ENCODE data around the gene MRTO4.
"Not testable (repeated sequence)": the region's sequence is repeated elsewhere in the genome, so short reads cannot be mapped to it uniquely, and the experiment has no call there.

MRTO4 gene

GRCh38 chr1:19222979-19223824, 28.4 kb upstream of the MRTO4 start:
- DNase-seq (ENCODE audit: low read depth, low spot score), result no peak

DNA sequence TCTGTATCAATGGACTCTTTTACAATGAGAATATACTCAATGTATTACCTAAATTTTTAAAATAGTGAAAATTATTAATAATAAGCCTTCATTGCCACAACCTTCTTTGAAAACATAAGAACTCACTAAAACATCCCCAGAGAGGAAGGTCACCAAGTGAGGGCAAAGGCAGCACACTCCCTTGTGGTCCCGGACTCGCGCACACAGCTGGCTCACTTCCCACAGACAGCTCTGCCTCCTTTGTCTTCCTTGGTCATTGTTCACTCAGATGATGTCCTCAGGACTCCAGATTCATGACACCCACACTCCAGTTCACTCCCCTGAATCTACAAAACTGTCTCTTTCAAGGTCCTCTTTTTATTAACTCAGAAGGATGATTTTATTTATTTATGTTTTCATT, 22.4 kb upstream of the MRTO4 start:
- DNase-seq (ENCODE audit: low read depth, low spot score), result no peak

- no peak for DNase-seq (ENCODE audit: low read depth, low spot score)
These were observed 21.7 kb upstream of the MRTO4 start for GRCh38 chr1:19229828-19230325.

- DNase-seq (ENCODE audit: low read depth, low spot score), result not testable (repeated sequence)
These were observed 19.7 kb upstream of the MRTO4 start for GRCh38 chr1:19231736-19232523.

GRCh38 chr1:19232524-19232846, 19.1 kb upstream of the MRTO4 start:
- DNase-seq (ENCODE audit: low read depth, low spot score), result no peak

GRCh38 chr1:19234224-19234623, 17.4 kb upstream of the MRTO4 start:
- no peak for DNase-seq (ENCODE audit: low read depth, low spot score)

DNA sequence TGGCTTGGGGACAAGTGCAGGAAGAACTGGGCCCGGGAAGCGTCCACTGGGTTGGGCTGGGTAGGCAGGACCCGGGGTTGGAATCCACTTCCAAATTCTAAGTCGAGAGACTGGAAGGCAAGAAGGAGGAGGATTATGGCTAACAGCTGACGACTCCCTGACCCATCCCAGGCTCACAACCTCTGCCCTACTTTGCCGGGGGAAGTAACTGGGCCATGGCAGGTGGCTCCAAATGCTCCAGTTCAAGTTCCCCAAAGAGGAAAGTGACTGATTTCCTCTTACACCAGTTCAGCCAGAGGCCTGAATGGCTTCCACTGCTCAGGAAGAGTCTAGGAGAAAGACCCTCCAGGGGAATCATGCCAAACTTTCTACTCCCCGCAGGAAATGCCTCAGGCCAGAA, 11.7 kb upstream of the MRTO4 start:
- no peak for DNase-seq (ENCODE audit: low read depth, low spot score)

GRCh38 chr1:19240673-19241538, 10.7 kb upstream of the MRTO4 start:
- DNase-seq (ENCODE audit: low read depth, low spot score), result peak; percentile 42

DNA sequence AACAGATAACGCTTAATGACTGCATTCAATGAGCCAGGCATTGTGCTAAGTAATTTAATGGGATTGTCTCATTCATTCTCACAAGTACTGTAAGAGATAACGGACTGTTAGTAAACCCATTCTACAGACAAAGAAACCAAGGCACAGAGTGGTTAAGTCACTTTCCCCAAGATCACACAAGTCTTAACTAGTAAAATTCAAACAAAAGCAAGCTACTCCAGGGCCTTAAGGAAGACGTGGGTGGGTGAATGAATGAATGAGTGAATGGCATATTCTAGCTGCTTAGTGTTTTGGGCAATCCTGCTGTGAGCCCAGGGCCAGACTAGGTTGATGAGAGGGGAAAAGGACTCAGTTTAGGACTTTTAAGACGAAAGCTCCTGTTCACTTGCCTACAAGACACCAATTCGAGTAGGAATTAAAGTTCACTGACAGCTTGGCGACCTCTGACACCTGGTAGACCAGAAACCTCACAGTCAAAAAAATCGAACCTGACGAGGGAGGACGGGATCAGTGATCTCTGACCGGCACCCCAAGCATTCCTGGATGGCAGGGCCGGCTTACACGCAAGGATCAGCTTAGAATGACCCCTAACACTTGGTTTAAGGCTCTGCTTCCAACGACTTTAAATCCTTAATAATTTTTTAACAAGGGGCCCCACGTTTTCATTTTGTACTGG, 838 bp upstream of the MRTO4 start:
- no peak for DNase-seq (ENCODE audit: low read depth, low spot score)

GRCh38 chr1:19254416-19254815, 2.8 kb downstream of the MRTO4 start:
- no peak for DNase-seq (ENCODE audit: low read depth, low spot score)

DNA sequence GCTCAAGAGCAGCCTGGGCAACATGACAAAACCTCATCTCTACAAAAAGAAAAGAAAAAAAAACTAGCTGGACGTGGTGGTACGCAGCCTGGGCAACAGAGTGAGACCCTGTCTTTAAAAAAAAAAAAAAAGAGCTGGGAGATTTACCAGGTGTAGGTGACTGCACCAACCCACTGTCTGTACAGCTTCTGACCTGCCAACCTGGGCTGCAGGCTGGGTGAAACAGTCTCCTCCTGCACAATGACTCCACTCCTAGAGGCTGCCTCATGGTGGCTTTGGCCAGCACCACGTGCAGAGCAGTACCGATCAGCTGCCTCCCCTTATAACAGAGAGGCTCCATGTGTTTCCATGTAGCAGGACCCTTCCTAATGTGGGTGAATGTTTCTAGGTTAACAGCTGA, 3.7 kb downstream of the MRTO4 start:
- DNase-seq (ENCODE audit: low read depth, low spot score), result no peak

GRCh38 chr1:19256301-19256700, 4.7 kb downstream of the MRTO4 start:
- DNase-seq (ENCODE audit: low read depth, low spot score), result not testable (repeated sequence)

DNA sequence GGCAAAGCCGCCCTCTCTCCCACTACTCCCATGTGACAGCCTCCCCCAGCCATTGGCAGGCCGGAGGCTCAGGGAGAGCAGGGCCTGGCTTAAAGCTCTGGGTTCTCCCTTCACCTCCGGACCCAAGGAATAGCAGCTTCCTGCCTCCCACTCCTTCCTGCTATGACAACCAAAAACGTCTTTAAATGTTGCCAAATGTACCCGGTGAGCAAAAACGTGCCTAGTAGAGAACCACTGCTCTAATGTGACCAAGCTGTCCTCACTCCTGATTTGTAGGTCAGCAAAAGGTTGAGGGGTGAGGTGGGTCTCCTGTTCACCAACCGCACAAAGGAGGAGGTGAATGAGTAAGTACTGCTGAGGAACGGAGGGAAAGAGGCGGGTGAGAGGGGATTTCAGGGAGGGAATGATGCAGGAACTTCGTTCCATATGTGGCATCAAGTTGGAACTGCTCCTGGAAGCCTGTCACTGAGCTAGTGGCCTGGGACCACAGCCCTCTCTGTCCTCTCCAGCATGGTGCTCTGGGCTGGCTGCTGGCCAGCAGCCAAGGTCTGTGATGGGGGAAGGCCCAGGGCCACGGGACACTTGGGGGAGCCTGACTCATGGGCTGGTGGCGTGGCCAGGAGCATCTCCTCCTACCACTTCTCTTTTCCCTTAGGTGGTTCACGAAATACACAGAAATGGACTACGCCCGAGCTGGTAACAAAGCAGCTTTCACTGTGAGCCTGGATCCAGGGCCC, 5.7 kb downstream of the MRTO4 start:
- DNase-seq (ENCODE audit: low read depth, low spot score), result no peak

DNA sequence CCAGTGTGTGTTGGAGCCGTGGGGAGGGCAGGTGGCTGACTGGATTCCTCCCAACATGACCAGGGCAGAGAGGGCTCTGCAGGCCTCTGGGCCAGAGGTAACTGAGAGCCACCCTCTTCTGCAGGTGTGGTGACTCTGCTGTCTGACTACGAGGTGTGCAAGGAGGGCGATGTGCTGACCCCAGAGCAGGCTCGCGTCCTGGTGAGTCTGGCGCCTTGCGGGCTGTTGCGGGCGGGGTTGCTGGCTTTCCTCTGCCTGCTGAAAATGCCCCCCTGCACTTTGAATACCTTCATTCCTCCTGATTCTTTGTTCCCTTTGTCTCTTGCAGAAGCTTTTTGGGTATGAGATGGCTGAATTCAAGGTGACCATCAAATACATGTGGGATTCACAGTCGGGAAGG, 6.7 kb downstream of the MRTO4 start:
- DNase-seq (ENCODE audit: low read depth, low spot score), result no peak

- DNase-seq (ENCODE audit: low read depth, low spot score), result no peak
These were observed 8.9 kb downstream of the MRTO4 start for GRCh38 chr1:19260211-19261138.

DNA sequence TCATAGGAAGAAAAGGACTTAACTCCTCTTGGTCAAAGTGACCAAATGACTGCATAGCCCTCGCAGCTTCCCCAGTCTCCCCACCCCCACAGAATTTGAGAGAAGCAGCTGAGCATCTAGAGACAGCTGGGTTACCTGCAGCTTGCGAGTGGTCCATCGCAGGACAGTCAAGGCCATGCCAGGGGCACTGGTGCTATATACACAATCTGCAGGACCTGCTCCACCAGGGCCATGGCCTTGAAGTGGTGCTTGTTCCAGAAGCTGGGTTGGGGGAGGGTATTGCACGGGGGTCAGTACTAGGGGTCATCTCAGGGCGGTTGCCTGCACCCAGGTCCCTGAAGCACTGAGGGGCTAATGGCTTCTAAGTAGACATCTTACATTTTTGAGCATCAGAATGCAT, 10.4 kb downstream of the MRTO4 start:
- no peak for DNase-seq (ENCODE audit: low read depth, low spot score)

DNA sequence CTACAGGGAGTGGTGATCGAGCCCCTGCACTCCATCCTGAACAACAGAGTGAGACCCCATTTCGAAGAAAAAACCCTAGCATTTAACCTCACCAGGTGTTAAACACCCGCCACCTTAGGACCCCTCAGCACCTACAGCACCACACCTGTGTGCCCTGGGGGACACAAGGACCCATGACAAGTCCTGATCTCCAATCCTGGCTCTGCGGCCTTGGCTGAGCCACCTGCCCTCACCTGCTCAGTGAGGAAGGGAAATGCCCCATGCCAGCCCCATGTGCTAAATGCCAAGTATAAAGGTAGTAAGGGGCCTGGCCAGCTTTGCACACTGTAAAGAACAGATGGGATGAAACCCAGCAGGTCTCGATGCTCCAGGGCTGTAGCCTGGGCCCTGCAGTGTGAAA, 11.1 kb downstream of the MRTO4 start:
- no peak for DNase-seq (ENCODE audit: low read depth, low spot score)

- no peak for DNase-seq (ENCODE audit: low read depth, low spot score)
These were observed 16.8 kb downstream of the MRTO4 start for GRCh38 chr1:19268445-19268844.
